CD4-positive, alpha-beta T cell treated with Interleukin-6 at 100 ng/mL for 8 hours (primary cell): Measurements from ENCODE around the gene EVI5L.
"Not testable (repeated sequence)": the region's sequence is repeated elsewhere in the genome, so short reads cannot be mapped to it uniquely, and the experiment has no call there.

Experiments used
- DNase-seq: peaks from one replicate; pipeline ENCODE4 v3.0.0-alpha.2; 2020; ENCODE audit warnings: mixed read lengths, low spot score

The EVI5L gene

GRCh38 chr19:7829561-7830271, at the start of gene EVI5L:
Gene EVI5L (plus strand): TSS chr19:7830218. CDS start chr19:7846543, 16,325 bp downstream.
- DNase-seq = peak; percentile 99

DNA sequence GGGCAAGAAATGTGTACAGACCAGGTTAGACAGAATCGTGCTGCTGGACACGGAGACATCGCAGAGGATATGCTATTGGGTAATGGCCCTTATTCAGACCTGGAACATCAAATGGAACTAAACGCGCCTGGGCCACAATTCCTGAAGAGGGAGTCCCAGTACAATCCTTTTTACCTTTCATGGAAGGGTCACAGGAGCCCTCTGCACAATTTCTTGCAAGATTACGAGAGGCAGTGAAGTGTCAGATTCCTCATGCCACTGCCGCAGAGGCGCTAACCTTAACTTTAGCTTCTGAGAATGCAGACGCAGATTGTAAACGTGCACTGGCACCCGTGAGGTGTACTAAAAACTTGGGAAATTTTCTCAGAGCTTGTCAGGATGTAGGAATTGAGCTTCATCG, 48.9 kb upstream of the EVI5L start:
- DNase-seq = no peak

DNA sequence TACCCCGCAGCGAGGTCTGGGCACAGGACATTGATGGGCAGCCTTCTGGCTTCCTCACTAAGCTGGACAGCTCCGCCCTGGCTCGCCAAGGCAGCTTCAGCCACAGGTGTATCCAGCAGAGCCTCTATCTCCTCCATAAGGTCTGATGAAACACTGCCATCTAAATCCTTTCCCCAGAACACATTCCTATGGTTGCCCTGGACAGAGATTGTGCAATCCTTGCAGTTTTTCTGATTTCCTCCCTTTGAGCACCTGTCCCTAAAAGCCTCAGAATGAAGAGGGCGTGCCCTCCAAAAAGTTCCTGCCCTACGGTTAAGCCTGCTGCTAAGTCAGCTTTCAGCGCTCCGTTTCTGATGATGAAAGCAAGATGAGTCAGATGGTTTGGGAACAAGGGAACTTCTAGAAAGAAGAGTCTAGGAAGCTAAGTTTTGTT, 46.0 kb upstream of the EVI5L start:
- no peak for DNase-seq

- DNase-seq = no peak
Observed at GRCh38 chr19:7784856-7785255, 45.2 kb upstream of the EVI5L start.

GRCh38 chr19:7787141-7787540, 42.9 kb upstream of the EVI5L start:
- DNase-seq = no peak

GRCh38 chr19:7787602-7788177, 42.3 kb upstream of the EVI5L start:
- no peak for DNase-seq

- DNase-seq = no peak
Observed at GRCh38 chr19:7788178-7788932, 41.7 kb upstream of the EVI5L start.

DNA sequence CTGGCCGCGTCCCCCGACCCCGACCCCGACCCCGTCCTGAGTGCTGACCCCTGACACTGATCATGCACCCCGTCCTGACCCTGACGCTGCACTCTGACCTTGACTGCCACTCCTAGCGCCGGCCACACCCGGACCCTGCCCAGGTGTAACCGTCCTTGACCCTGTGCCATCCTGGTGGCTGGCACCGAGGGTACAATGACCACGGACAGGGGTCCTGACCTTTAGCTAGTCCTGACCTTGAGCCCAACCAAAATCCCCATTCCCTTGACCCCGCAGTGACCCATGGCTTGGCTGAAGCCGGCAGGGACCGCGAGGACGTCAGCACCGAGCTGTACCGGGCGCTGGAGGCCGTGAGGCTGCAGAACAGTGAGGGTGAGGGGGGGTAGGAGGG, 41.1 kb upstream of the EVI5L start:
- DNase-seq = no peak

DNA sequence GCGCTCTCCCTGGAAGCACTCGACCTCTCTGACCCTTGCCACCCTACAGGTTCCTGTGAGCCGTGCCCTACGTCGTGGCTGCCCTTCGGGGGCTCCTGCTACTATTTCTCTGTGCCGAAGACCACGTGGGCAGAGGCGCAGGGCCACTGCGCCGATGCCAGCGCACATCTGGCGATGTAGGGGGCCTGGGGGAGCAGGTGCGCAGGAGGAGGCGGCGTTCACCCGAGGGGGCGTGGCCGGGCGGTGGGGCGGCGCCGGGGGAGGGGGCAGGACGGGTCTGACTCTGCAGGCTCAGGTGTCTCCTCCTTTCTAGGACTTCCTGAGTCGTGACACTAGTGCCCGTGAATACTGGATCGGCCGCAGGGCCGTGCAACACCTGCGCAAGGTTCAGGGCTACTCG, 40.6 kb upstream of the EVI5L start:
- DNase-seq = peak; percentile 42

DNA sequence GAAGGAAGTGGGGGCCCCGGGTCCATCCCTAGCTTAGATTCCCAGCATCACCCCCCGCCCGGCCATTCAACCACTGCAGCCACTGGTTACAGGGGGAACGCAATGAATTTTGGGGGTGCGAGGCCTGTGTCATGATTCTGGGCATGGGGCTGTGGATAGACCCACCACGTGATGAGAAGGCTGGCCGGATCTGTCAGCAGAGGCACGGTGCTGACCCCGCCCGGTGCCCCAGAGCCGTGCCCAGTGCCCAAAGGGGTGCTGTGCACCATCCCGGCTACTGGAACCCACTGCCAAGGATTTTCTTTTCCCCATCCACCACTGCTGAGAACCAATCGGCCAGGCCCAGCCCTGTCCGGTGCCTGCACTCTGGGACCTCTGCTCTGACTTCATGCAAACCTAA, 39.6 kb upstream of the EVI5L start:
- DNase-seq = no peak

GRCh38 chr19:7792281-7792680, 37.7 kb upstream of the EVI5L start:
- no peak for DNase-seq

DNA sequence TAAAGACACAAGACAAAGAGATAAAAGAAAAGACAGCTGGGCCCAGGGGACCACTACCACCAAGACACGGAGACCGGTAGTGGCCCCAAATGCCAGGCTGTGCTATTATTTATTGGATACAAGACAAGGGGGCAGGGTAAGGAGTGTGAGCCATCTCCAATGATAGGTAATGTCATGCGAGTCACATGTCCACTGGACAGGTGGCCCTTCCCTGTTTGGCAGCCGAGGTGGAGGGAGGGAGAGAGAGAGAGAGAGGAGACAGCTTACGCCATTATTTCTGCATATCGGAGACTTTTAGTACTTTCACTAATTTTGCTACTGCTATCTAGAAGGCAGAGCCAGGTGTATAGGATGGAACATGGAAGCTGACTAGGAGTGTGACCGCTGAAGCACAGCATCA, 37.3 kb upstream of the EVI5L start:
- DNase-seq = not testable (repeated sequence)

DNA sequence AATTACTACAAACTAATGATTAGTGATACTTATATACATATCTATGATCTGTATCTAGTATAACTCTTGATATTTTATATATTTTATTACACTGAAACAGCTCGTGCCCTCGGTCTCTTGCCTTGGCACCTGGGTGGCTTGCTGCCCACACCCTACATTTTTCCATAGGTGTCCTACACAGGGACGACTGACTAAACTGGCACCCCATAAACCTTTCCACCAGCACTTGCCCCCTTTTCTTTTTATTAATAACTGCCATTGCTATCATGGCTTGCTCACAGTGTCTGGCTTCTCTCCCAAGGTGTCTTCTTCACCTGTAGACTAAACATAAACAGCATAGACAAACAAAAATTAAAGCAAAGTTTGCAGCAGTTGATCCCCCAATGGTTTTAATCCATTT, 36.5 kb upstream of the EVI5L start:
- DNase-seq = no peak

- DNase-seq = no peak
Observed at GRCh38 chr19:7795555-7796161, 34.4 kb upstream of the EVI5L start.

- peak; percentile 59 for DNase-seq
Observed at GRCh38 chr19:7799640-7800355, 30.2 kb upstream of the EVI5L start.

GRCh38 chr19:7801020-7801570, 28.9 kb upstream of the EVI5L start:
- DNase-seq = no peak

DNA sequence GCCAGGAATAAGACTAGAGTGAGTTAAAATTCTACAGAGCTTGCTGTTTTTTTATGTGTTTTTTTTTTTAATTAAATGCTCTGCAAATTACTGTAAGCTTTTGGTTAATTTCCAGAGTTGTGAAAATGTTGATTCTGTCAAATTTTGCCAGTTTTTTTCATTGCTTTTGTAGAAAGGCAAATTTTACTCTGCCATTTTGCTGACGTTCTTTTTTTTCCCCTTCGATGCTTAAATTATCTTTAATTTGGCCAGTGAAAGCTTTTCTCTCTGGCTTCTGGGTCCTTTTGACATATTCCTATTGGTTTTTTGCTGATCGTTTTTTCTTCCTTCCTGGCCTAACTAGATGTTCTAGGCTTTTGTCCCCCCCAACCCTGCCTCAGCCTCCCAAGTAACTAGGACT, 23.8 kb upstream of the EVI5L start:
- no peak for DNase-seq

DNA sequence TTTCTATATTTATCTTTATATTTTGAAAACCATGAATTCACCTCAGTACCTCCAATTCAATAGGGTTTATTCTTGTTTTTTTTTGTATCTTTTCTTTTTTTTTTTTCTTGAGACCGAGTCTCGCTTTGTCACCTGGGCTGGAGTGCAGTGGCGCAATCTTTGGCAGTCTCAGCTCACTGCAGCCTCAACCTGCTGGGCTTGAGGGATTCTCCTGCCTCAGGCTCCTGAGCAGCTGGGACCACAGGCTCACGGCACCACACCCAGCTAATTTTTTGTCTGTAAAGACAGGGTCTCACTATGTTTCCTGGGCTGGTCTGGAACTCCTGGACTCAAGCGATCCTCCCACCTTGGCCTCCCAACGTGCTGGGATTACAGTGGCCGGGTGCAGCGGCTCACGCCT, 23.1 kb upstream of the EVI5L start:
- DNase-seq = no peak

DNA sequence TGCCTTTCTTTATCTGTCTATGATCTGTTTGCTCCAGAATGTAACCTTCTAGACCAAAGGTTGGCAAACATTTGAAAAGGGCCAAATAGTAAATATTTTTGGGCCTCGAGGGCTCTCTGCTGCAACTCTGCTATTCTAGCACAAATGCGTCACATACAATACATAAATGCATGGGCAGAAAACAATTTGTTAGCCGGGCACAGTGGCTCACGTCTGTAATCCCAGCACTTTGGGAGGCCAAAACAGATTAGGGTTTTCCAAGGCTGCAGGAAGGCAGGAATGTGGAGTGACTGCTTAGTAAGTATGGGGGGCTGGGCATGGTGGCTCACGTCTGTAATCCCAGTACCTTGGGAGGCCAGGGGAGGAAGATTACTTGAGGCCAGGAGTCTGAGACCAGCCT, 21.9 kb upstream of the EVI5L start:
- DNase-seq = no peak

DNA sequence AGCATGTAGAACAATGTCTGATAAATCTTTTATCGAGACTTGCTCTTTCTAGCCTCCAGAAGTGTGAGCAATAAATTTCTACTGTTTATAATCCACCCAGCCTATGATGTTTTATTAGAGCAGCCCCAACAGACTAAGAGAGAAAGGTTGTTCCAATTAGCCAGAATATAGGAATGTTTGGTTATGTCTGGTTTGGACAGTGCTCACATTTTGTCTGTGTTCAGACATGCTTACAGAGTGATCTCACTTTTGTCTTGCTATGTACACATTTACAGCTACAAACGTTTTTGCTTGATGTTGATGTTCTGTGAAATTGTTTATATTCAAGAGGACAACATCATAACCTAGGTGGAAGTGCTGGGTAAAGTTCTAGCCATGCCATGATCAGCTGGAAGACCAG, 18.0 kb upstream of the EVI5L start:
- no peak for DNase-seq

DNA sequence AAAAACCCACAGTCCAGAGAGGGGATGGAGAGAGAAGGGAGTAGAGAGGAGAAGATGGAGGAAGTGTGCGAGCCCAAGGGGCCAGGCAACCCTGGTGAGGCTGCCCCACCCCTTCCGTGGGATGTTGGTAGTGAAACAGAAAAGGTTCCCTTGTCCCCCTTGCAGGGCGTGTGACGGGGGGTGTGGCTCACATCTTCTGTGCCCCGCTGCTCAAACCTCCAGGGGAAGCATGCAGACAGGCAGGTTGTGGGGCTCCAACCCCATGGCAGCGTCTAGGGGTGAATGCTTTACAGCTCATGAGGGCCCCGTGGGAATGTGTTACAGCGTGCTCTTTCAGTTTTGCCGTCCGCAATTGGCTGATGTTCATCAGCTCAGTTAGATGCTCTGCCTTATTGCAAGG, 14.7 kb upstream of the EVI5L start:
- DNase-seq = peak; percentile 8

DNA sequence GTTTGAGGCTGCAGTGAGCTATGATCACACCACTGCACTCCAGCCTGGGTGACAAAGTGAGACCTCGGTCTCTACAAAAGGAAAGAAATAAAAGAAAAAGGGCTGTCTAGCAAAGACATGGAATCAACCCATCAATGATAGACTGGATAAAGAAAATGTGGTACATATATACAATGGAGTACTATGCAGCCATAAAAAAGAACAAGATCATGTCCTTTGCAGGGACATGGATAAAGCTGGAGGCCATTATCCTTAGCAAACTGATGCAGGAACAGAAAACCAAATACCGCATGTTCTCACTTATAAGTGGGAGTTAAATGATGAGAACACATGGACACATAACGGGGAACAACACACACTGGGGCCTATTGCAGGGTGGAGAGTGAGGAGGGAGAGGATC, 14.0 kb upstream of the EVI5L start:
- DNase-seq = not testable (repeated sequence)
